CD1c-positive myeloid dendritic cell (primary cell): Measurements from ENCODE around the gene KHNYN.
A peak's percentile ranks its signal among the peaks of the same experiment; 100 is the strongest.

Source experiments
- DNase-seq: peaks from one replicate; pipeline ENCODE4 v3.0.0-alpha.2; 2016; ENCODE audit errors: extremely low spot score

KHNYN gene

DNA sequence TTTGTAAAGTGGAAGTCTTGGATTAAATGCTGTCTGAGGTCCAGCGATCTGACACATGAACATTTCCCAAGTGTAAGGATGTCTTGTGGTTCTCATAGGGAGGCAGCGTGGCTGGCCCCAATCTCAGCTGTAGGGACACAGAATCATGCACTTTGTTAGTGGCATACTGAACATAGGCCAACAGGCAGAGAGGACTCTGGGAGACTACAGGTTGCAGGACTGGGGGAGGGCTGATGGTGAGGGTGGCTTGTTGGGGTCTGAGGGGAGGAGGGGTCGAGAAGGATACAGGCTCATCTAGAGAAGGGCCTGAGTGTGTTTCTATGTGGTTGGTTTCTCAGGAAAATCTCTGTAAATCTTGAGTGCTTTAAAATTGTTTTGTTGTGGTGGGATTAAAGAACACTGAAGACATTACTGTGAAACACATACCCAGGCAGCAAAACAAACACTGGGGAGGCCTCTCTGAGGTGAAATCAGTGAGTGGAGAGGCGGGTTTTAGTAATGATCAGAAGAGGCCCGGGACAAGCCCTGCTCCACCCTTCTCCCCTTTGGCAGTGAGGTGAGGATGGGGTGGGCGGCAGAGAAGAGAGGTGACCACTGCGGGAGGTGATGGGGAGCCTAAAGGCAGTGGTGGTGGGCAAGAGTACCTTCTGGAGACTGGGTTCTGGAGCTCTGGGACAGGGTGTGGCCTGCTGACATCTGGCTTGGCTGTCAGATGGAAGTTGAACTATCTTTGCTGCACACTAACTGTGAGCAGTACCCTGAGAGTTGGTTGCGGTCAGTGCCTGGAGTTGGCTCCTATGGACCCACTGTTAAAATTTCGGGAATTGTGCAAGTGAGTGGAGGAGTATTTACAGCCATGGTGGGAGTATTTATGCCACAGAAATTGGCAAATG lies 27.7 kb upstream of the KHNYN start:
- DNase-seq, result no peak

- DNase-seq, result no peak
Measured at GRCh38 chr14:24403294-24403998, 26.3 kb upstream of the KHNYN start.

GRCh38 chr14:24404814-24405213 lies 24.9 kb upstream of the KHNYN start:
- no peak for DNase-seq

- no peak for DNase-seq
Measured at GRCh38 chr14:24406416-24406815, 23.3 kb upstream of the KHNYN start.

DNA sequence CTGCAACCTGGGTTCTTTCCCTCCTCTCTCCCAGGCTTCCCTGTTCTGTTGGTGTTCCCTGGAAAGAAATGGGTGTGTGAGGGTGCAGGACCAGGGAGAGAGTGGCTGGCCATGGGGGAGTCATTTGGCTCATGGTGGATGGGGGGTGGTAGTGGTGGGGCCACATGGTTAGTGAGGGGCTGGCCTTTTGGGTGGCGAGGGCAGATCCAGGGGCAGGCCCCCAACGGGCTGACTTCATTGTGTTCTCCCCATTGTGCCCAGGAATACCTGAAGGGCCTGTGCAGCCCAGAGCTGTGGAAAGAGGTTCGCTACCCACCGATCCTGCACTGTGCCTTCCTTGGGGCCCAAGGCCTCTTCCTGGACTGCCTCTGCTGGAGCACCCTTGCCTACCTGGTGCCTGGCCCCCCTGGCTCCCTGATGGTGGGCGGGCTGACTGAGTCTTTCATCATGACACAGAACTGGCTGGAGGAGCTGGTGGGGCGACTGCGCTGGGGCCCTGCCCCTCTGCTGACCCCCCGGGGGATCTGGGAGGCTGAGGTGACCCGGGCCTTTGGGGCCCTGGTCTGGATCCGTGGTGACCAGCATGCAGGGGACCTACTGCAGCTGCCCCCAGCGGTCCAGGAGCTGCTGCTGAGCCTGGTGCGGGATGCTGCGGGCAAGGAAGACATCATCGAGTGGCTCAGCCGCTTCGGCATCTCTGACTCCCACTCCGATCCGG lies 22.0 kb upstream of the KHNYN start:
- no peak for DNase-seq

GRCh38 chr14:24408764-24409163 lies 21.0 kb upstream of the KHNYN start:
- DNase-seq, result no peak

GRCh38 chr14:24409192-24409591 lies 20.6 kb upstream of the KHNYN start:
- DNase-seq, result no peak

DNA sequence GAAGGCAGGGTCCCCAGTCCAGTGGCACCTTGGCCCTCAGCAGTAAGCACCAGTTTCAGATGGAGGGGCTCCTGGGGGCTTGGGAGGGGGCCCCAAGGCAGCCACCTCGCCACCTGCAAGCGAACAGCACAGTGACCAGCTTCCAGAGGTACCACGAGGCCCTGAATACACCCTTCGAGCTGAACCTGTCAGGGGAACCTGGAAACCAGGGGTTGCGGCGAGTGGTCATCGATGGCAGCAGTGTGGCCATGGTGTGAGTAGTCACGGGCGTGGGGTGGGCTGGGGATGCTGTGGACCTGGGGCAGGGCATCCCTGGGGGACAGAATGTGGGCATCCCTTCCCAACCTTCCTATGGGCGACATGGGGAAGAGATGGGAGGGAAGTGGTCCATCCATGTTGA lies 19.8 kb upstream of the KHNYN start:
- DNase-seq, result no peak

GRCh38 chr14:24411443-24412389 lies 18.0 kb upstream of the KHNYN start:
- peak; percentile 53 for DNase-seq

DNA sequence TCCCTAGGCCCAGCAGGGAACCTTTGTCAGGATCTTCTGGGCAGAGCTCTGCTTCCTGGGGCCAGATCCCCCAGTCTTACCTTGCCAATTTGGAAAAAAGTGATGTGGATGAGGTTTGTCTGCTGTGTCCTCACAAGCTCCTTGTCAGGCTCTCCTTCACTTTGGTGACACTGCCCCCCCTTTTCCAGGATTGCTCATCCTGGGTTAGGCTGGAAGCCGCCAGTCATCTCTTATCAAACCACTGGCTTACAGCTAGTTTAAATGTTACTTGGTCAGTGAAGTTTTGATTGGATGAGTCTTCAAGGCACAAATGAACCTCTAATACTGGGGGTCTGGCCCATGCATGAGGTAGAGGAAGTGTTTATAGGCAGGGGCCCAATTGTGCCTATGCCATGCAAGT lies 15.7 kb upstream of the KHNYN start:
- no peak for DNase-seq

- no peak for DNase-seq
Measured at GRCh38 chr14:24414732-24415420, 14.9 kb upstream of the KHNYN start.

DNA sequence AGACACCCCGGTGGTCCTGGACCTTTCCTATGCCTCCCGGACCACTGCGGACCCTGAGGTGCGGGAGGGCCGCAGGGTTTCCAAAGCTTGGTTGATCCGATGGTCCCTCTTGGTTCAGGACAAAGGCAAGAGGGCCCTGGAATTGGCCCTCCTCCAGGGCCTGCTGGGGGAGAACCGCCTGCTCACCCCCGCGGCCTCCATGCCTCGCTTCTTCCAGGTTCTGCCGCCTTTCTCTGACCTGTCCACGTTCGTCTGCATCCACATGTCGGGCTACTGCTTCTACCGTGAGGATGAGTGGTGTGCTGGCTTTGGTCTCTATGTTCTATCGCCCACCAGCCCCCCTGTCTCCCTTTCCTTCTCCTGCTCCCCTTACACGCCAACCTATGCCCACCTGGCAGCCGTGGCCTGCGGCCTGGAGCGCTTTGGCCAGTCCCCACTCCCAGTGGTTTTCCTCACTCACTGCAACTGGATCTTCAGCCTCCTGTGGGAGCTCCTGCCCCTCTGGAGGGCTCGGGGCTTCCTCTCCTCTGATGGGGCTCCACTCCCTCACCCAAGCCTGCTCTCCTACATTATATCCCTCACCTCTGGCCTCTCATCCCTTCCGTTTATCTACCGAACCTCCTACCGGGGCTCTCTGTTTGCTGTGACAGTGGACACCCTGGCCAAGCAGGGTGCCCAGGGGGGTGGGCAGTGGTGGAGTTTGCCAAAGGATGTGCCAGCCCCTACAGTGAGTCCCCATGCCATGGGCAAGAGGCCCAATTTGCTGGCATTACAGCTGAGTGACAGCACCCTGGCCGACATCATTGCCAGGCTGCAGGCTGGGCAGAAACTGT lies 14.1 kb upstream of the KHNYN start:
- DNase-seq, result no peak

- DNase-seq, result no peak
Measured at GRCh38 chr14:24416254-24416931, 13.4 kb upstream of the KHNYN start.

GRCh38 chr14:24416932-24417619 lies 12.7 kb upstream of the KHNYN start:
- DNase-seq, result no peak

- no peak for DNase-seq
Measured at GRCh38 chr14:24417832-24418491, 11.8 kb upstream of the KHNYN start.

DNA sequence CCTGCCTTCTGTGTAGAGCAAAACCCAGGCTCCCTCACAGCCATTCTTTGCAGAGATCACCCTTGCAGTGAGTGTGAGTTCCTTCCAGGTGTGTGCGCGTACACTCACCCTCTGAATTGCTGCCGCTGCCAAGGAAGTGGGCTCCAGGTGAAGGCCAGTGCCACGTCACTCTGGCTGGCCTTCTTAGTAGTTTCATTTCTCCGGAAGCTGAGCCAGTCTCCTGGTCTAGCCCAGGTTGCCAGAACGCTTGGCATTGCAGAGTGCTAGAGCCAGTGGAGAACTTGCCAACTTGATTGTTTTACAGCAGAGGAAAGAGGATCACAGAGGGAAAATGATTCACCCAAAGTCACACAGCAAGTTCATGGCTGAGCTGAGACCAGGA lies 11.3 kb upstream of the KHNYN start:
- DNase-seq, result no peak

DNA sequence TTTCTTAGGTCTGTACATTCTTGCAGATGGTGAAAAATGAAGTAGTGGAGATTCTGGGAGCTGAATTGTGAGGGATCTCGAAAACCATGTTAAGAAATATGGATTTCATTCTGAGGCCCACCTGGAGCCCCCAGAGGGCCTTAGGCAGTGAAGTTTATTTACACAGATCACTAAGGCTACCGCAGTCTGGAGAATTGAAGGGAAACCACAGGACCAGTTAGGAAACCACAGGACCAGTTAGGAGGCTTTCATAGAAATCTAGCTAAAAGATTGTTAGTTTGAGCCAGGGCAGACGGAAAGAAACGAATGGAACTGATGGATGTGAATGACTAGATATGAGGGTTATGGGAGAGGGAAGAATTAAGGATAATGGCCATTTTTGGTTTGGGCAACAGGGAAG lies 7.5 kb upstream of the KHNYN start:
- no peak for DNase-seq
